Stimulated activated CD8-positive, alpha-beta memory T cell treated with anti-CD3 and anti-CD28 coated beads, Interleukin-4, amount 100 ng/mL, for 4 hours (primary cell): ENCODE data around the gene AMBP.

Experiments
- DNase-seq, 2 donors: peaks; one replicate each; pipeline ENCODE4 v3.0.0-alpha.2; 2020; ENCODE audit warnings: low read depth in 2 of 2, low spot score in 1 of 2

AMBP gene

GRCh38 chr9:114078021-114078780, at the start of gene AMBP:
AMBP (minus strand) TSS chr9:114078300; CDS start chr9:114078209, 91 bp downstream.
- DNase-seq = no peak

GRCh38 chr9:114126247-114127060, 48.4 kb upstream of the AMBP start:
- DNase-seq = no peak

GRCh38 chr9:114125476-114126013, 47.4 kb upstream of the AMBP start:
- DNase-seq = no peak

GRCh38 chr9:114124666-114125475, 46.8 kb upstream of the AMBP start:
- DNase-seq = no peak

GRCh38 chr9:114124138-114124537, 46.0 kb upstream of the AMBP start:
- no peak for DNase-seq

- DNase-seq = no peak
Measured at GRCh38 chr9:114123031-114123977, 45.2 kb upstream of the AMBP start.

GRCh38 chr9:114122136-114123027, 44.3 kb upstream of the AMBP start:
- no peak for DNase-seq

- no peak for DNase-seq
Measured at GRCh38 chr9:114121227-114122135, 43.4 kb upstream of the AMBP start.

GRCh38 chr9:114120192-114121014, 42.3 kb upstream of the AMBP start:
- DNase-seq = no peak

GRCh38 chr9:114119242-114120191, 41.4 kb upstream of the AMBP start:
- no peak for DNase-seq

- DNase-seq = no peak
Measured at GRCh38 chr9:114117996-114118830, 40.1 kb upstream of the AMBP start.

- no peak for DNase-seq
Measured at GRCh38 chr9:114117614-114117995, 39.5 kb upstream of the AMBP start.

GRCh38 chr9:114116126-114116747, 38.1 kb upstream of the AMBP start:
- DNase-seq = no peak

- no peak for DNase-seq
Measured at GRCh38 chr9:114115654-114116125, 37.6 kb upstream of the AMBP start.

- no peak for DNase-seq
Measured at GRCh38 chr9:114114364-114114763, 36.3 kb upstream of the AMBP start.
